HG03135 (cell line): ENCODE results near the gene CNTN6.

Experiments used
- ATAC-seq: cut with Tn5 transposase; IDR thresholded peaks from one replicate; pipeline ENCODE4 v1.9.1; 2021; ENCODE audit warnings: mild to moderate bottlenecking, moderate library complexity; ENCODE audit not compliant: unreplicated experiment

CNTN6 gene

GRCh38 chr3:1092771-1093170 is at the start of gene CNTN6:
TSS of gene CNTN6 (plus strand) at chr3:1093024. CDS start at chr3:1148009, 54,985 bp downstream.
- no peak for ATAC-seq

- ATAC-seq, result no peak
Measured at GRCh38 chr3:1048558-1048957, 44.3 kb upstream of the CNTN6 start.

GRCh38 chr3:1055870-1056269 is 37.0 kb upstream of the CNTN6 start:
- no peak for ATAC-seq

- no peak for ATAC-seq
Measured at GRCh38 chr3:1056744-1057143, 36.1 kb upstream of the CNTN6 start.

- no peak for ATAC-seq
Measured at GRCh38 chr3:1057436-1057835, 35.4 kb upstream of the CNTN6 start.

GRCh38 chr3:1068985-1069384 is 23.8 kb upstream of the CNTN6 start:
- no peak for ATAC-seq

- no peak for ATAC-seq
Measured at GRCh38 chr3:1072041-1072440, 20.8 kb upstream of the CNTN6 start.

GRCh38 chr3:1079662-1080061 is 13.2 kb upstream of the CNTN6 start:
- no peak for ATAC-seq

GRCh38 chr3:1082108-1082507 is 10.7 kb upstream of the CNTN6 start:
- ATAC-seq, result no peak

GRCh38 chr3:1087066-1087560 is 5.7 kb upstream of the CNTN6 start:
- no peak for ATAC-seq

GRCh38 chr3:1088503-1088902 is 4.3 kb upstream of the CNTN6 start:
- ATAC-seq, result no peak

- ATAC-seq, result no peak
Measured at GRCh38 chr3:1091286-1091685, 1.5 kb upstream of the CNTN6 start.

- ATAC-seq, result no peak
Measured at GRCh38 chr3:1092061-1092460, 763 bp upstream of the CNTN6 start.

GRCh38 chr3:1093217-1093616 is 393 bp downstream of the CNTN6 start:
- ATAC-seq, result no peak

- ATAC-seq, result no peak
Measured at GRCh38 chr3:1103525-1103924, 10.7 kb downstream of the CNTN6 start.

GRCh38 chr3:1117843-1118473 is 25.1 kb downstream of the CNTN6 start:
- no peak for ATAC-seq

GRCh38 chr3:1131166-1131565 is 38.3 kb downstream of the CNTN6 start:
- ATAC-seq, result no peak

- no peak for ATAC-seq
Measured at GRCh38 chr3:1135194-1135593, 42.4 kb downstream of the CNTN6 start.

- no peak for ATAC-seq
Measured at GRCh38 chr3:1138036-1138435, 45.2 kb downstream of the CNTN6 start.

- ATAC-seq, result no peak
Measured at GRCh38 chr3:1139071-1139470, 46.2 kb downstream of the CNTN6 start.

- ATAC-seq, result no peak
Measured at GRCh38 chr3:1147326-1147725, 54.5 kb downstream of the CNTN6 start.

- no peak for ATAC-seq
Measured at GRCh38 chr3:1147819-1148218, 55.0 kb downstream of the CNTN6 start.

GRCh38 chr3:1164101-1164500 is 71.3 kb downstream of the CNTN6 start:
- ATAC-seq, result no peak
